PC-9 (cell line): Measurements from ENCODE around the gene SCN2B. TPM values are rescaled to one million over a fixed set of nuclear protein-coding genes. Genes with fewer than 3 reads are reported as not detected.

Source experiments
- BruUV-seq: library from RNA; stranded (reverse); fragments of 400-500 nt; replicated peaks from 2 replicates; lab custom pipeline; 2021; lab: Mats Ljungman, UMichigan
- CTCF ChIA-PET: fragments of 300-600 bp; sonication (Branson Sonifier 250); formaldehyde crosslinking; loops from one replicate; lab custom pipeline; 2022; ENCODE audit warnings: antibody characterized with exemption; lab: Charles Lee
- POLR2A ChIA-PET: fragments of 300-600 bp; sonication (Branson Sonifier 250); formaldehyde crosslinking; loops from one replicate; lab custom pipeline; 2022; ENCODE audit warnings: antibody characterized with exemption; ENCODE audit not compliant: unreplicated experiment; lab: Charles Lee
- DNase-seq, 2 experiments: peaks; one replicate each; pipeline versions ENCODE4 v3.0.0 to v3.0.0-alpha.2; 2015 to 2022; ENCODE audit warnings: mixed read lengths in 1 of 2
- H2AFZ ChIP-seq: fragments of 200-600 bp; sonication (generic); 2 replicates; pipeline ENCODE4 v1.8.1; 2017; ENCODE audit warnings: antibody characterized with exemption
- H3F3A ChIP-seq: fragments of 200-600 bp; sonication (generic); 2 replicates; pipeline ENCODE4 v1.8.1; 2017; ENCODE audit warnings: antibody characterized with exemption, mild to moderate bottlenecking, low read depth; ENCODE audit not compliant: insufficient read depth
- H3K27ac ChIP-seq: fragments of 200-600 bp; sonication (generic); 2 replicates; pipeline ENCODE4 v1.6.1; 2016; ENCODE audit warnings: mixed run types
- H3K27me3 ChIP-seq: fragments of 200-600 bp; sonication (generic); 2 replicates; pipeline ENCODE4 v1.6.1; 2016; ENCODE audit warnings: low read depth, mixed run types; ENCODE audit not compliant: insufficient read depth
- H3K36me3 ChIP-seq: fragments of 200-600 bp; sonication (generic); 2 replicates; pipeline ENCODE4 v1.6.1; 2016; ENCODE audit warnings: low read depth, mixed run types
- H3K4me1 ChIP-seq: fragments of 200-600 bp; sonication (generic); replicated peaks from 2 replicates; pipeline ENCODE4 v1.6.1; 2016; ENCODE audit warnings: mixed run types; ENCODE audit not compliant: insufficient read depth
- H3K4me2 ChIP-seq: fragments of 200-600 bp; sonication (generic); 2 replicates; pipeline ENCODE4 v1.6.1; 2017; ENCODE audit warnings: mixed run types
- H3K4me3 ChIP-seq: fragments of 200-600 bp; sonication (generic); 2 replicates; pipeline ENCODE4 v1.6.1; 2016; ENCODE audit warnings: mixed run types
- H3K79me2 ChIP-seq: fragments of 200-600 bp; sonication (generic); 2 replicates; pipeline ENCODE4 v1.6.1; 2017; ENCODE audit warnings: low read depth, mixed run types
- H3K9me2 ChIP-seq: fragments of 200-600 bp; sonication (generic); 2 replicates; pipeline ENCODE4 v1.8.1; 2017; ENCODE audit warnings: mild to moderate bottlenecking; ENCODE audit not compliant: insufficient read depth
- H3K9me3 ChIP-seq: fragments of 200-600 bp; sonication (generic); 2 replicates; pipeline ENCODE4 v1.8.1; 2016; ENCODE audit warnings: low read depth; ENCODE audit not compliant: insufficient read depth
- H4K20me1 ChIP-seq: fragments of 200-600 bp; sonication (generic); 2 replicates; pipeline ENCODE4 v1.8.1; 2017; ENCODE audit not compliant: insufficient read depth
- EZH2 ChIP-seq: fragments of 200-600 bp; sonication (generic); IDR thresholded peaks from 2 replicates; pipeline ENCODE4 v1.8.0; 2017; ENCODE audit warnings: antibody characterized with exemption, low read depth
- intact Hi-C: fragments of 100-400 bp; cut with micrococcal nuclease; formaldehyde crosslinking; loops from one replicate; pipeline ENCODE4 v1.10.0; 2022; ENCODE audit not compliant: unreplicated experiment
- total RNA-seq: library from RNA; stranded (reverse); gene quantifications from 2 replicates; pipeline ENCODE4 v1.2.3, GENCODE V29; 2021
- TF ChIP-seq, protein P1 (sequence below): fragments of 200-600 bp; sonication (generic); conservative IDR thresholded peaks from 2 replicates; pipeline ENCODE4 v1.6.1; 2017; ENCODE audit warnings: mixed run types, antibody characterized with exemption, mild to moderate bottlenecking, moderate library complexity

The SCN2B gene
- total RNA-seq, 1 experiment from 2014 or later = not detected

DNA sequence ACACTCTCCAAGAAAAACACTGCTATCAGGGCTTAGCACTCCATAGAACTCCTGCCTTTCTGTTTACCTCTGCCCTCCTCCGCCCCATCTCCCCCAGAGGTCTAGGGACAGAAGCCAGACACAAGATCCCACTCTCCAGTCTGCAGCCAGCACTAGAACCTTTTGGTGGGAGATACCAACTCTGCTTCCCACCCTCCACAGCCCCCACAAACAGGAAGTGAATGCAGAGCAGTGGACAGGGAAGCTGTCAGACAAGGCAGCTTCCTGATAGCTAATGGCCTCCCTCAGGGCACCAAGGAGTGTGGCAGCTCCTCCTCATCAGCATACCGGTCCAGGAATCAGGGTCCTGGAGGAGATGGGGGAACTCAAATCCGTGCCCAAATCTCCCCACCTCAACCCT lies 28.9 kb downstream of the SCN2B start:
- Histone ChIP-seq H3F3A (peaks cover 5% of the 10 kb centered on the region; the same call in 1 of the 2 replicates), H3K4me1 (peaks cover 2% of the 10 kb centered on the region), H3K4me2 (no peak overlapping the region), H2AFZ (no peak overlapping the region), H3K9me3 (no peaks in the 10 kb centered on the region), H4K20me1 (no peaks in the 10 kb centered on the region), H3K27ac (no peak overlapping the region), H3K36me3 (no peaks in the 10 kb centered on the region), H3K27me3 (peaks cover 47% of the 10 kb centered on the region), H3K4me3 (no peak overlapping the region), H3K79me2 (no peaks in the 10 kb centered on the region), H3K9me2 (no peaks in the 10 kb centered on the region)
- POLR2A ChIA-PET = interaction anchor here (0.6 kb wide), 1 partner anchor 64 kb away, joined by 6 read pairs; no protein-coding TSS in a partner anchor
- CTCF ChIA-PET = no interaction called here
- no TSS peak for BruUV-seq
- no peak for DNase-seq
- intact Hi-C loops = no loop called here
- TF ChIP-seq EZH2 = no peak
- TF ChIP-seq, protein P1, sequence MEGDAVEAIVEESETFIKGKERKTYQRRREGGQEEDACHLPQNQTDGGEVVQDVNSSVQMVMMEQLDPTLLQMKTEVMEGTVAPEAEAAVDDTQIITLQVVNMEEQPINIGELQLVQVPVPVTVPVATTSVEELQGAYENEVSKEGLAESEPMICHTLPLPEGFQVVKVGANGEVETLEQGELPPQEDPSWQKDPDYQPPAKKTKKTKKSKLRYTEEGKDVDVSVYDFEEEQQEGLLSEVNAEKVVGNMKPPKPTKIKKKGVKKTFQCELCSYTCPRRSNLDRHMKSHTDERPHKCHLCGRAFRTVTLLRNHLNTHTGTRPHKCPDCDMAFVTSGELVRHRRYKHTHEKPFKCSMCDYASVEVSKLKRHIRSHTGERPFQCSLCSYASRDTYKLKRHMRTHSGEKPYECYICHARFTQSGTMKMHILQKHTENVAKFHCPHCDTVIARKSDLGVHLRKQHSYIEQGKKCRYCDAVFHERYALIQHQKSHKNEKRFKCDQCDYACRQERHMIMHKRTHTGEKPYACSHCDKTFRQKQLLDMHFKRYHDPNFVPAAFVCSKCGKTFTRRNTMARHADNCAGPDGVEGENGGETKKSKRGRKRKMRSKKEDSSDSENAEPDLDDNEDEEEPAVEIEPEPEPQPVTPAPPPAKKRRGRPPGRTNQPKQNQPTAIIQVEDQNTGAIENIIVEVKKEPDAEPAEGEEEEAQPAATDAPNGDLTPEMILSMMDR = no peak

DNA sequence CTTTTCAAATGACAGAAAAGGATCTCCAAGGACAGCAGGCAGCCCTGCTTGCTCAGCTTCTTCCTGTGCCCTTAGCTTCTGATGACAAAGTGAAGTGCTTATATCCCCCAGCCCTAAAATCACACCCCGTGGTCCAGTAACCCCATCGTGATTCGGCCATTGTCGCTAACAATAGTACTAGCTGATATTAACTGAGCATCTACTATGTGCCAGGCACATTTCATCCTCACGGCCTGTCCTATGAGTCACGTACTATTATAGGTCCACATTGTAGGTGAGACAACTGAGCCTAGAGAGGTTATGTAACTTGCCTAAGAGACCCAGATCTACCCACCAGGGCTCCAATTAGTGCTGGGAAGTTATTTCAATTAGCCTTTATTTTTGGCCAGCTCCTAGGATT lies 29.9 kb downstream of the SCN2B start:
- intact Hi-C loops = no loop called here
- Histone ChIP-seq H4K20me1 (no peaks in the 10 kb centered on the region), H3K36me3 (no peaks in the 10 kb centered on the region), H3K79me2 (no peaks in the 10 kb centered on the region), H3K9me2 (no peaks in the 10 kb centered on the region), H2AFZ (no peak overlapping the region), H3K4me2 (no peak overlapping the region), H3F3A (peaks cover 6% of the 10 kb centered on the region; the same call in 1 of the 2 replicates), H3K9me3 (no peaks in the 10 kb centered on the region), H3K4me3 (no peak overlapping the region), H3K27ac (no peak overlapping the region), H3K4me1 (peaks cover 6% of the 10 kb centered on the region), H3K27me3 (peaks cover 38% of the 10 kb centered on the region)
- CTCF ChIA-PET = interaction anchor here (0.6 kb wide), 1 partner anchor 308 kb away, joined by 5 read pairs; no protein-coding TSS in a partner anchor
- POLR2A ChIA-PET = no interaction called here
- BruUV-seq = no TSS peak
- TF ChIP-seq, protein P1 = no peak
- no peak for TF ChIP-seq EZH2
- no peak for DNase-seq

DNA sequence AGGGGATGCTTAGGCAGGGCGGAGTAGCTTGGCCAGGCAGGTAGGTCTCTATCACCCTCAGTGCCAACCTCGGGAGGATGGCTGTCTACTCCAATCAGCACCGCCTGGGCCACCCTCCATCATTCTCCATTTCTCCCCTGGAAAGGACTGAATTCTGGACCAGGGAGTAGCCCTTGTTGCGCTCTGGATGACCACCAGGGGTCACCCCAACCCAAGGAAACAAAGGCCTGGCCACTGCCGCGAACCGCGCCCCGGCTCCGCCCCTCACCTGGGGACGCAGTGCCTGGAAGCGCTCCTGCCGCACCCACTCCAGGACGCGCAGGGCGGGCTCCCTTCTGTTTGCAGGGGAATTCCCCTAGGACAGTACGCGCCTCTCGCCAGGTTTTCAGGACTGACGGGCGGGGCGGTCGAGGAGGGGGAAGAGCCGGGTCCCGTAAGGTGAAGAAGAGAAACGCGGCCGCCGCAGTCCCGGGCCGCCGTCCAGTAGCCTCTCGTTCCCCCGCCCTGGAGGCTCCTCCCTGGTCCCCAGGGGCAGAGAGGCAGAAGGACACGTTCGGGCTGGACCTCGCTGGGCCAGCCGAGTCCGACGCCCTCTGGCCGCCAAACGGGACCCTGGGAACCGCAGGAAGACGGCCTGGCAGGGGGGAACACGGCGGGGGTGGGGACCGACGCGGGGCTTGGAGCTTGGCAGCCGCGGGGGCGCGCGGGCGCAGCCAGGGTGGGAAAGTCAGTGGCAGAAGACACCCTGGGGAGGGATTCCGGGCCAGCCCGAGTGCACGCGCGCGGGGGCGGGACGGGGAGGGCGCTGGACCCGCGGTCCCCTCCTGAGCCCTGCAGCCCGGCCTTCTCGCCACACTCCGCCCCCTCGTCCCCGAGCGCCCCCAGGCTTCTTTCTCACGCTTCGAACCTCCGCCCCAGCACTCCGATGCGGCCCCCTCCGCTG lies 30.9 kb downstream of the SCN2B start:
- intact Hi-C loops = loop anchor here (1.0 to 2.0 kb wide), 8 partner anchors 26 to 514 kb away; partner anchors contain the start of gene ARCN1
- Histone ChIP-seq H3K9me2 (no peaks in the 10 kb centered on the region), H3K4me3 (peak overlapping the region; percentile 55), H3K36me3 (no peaks in the 10 kb centered on the region), H3F3A (peaks cover 5% of the 10 kb centered on the region; the same call in 1 of the 2 replicates), H4K20me1 (no peaks in the 10 kb centered on the region), H3K27me3 (peaks cover 29% of the 10 kb centered on the region), H2AFZ (peak overlapping the region; percentile 78), H3K4me2 (peak overlapping the region; percentile 65), H3K27ac (no peak overlapping the region), H3K79me2 (no peaks in the 10 kb centered on the region), H3K4me1 (peaks cover 6% of the 10 kb centered on the region; the same call in 1 of the 2 replicates), H3K9me3 (no peaks in the 10 kb centered on the region)
- ChIA-PET CTCF (no interaction called here), POLR2A (no interaction called here)
- BruUV-seq = no TSS peak
- no peak for TF ChIP-seq EZH2
- TF ChIP-seq, protein P1 = peak; percentile 94
- DNase-seq = peak; percentile 81 to 91
